GM19023 (cell line): Measurements from ENCODE around the gene MAD1L1.

Source experiments
- ATAC-seq: cut with Tn5 transposase; IDR thresholded peaks from one replicate; pipeline ENCODE4 v1.9.1; 2021; ENCODE audit warnings: mild to moderate bottlenecking, moderate library complexity; ENCODE audit not compliant: unreplicated experiment

Gene MAD1L1

DNA sequence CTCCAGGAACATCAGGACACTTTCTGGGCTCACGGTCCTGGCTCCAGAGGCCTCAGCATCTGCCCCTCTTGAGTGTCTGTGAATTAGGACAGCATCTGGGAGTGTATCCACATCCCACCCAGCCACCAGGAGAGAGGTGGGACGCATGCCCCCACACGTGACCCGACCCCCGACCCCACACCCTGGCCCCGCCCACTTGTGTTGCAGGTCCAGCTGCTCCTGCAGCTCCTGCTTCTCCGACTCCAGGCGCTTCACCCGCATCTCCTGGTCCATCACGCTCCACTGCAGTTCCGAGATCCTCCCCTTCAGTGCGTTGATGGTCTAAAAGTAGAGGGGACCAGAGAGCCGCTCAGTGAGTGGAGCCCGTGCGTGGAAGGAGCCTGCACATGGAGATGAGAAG, 13.6 kb downstream of the MAD1L1 start:
- ATAC-seq: no peak

- ATAC-seq: no peak
Measured at GRCh38 chr7:2218444-2218785, 14.3 kb downstream of the MAD1L1 start.

DNA sequence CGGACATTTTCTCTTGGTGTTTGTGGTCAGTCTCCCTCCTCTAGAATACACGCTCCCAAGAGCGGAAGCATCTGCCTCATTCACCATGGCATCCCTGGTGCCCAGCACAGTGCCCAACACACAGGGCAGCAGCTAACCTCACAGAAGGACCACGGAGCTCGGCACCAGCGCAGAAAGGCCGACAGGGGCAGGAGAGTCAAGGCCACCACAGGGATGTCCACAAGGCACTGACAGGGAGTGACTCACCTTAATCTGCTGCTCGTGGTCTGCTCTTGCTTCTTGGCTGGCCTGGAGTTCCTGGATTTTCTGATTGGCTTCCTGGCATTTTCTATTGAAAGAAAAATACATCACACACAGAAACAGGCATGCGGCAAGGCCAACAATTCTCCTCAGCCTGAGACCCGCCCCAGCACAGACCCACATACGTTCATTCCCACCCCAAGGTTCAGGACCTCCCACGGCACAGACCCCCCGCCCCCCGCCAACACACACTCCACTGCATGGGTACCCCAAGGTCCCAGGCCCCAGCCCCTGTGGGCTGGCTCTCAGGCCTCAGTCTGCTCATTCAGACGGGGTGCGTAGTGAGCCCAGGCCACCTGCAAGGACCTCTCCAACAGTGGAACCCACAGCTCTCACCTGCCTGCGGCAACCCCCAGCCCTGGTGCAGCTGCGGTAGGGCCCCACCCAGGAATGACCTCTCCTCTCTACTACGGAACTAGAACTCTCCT, 14.9 kb downstream of the MAD1L1 start:
- no peak for ATAC-seq

GRCh38 chr7:2217206-2217605, 15.5 kb downstream of the MAD1L1 start:
- no peak for ATAC-seq

- ATAC-seq: no peak
Measured at GRCh38 chr7:2215851-2216250, 16.9 kb downstream of the MAD1L1 start.

DNA sequence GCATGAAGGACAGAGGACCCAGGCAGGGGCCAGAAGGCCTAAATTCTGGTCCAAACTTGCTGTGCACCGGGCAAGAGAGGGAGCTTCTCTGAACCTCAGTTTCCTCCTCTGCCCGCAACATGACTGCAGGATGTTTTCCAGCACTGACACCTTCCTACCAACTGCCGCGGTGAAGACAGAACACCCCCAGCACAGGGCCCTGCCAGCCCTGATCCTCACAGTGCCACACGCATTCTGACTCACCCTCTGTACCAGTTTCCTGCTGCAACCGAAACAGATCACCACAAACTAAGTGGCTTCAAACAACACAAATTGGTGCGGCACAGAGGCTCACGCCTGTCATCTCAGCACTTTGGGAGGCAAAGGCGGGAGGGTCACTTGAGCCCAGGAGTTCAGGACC, 18.1 kb downstream of the MAD1L1 start:
- ATAC-seq: no peak

- no peak for ATAC-seq
Measured at GRCh38 chr7:2213551-2214215, 19.1 kb downstream of the MAD1L1 start.

- no peak for ATAC-seq
Measured at GRCh38 chr7:2212906-2213305, 19.8 kb downstream of the MAD1L1 start.

DNA sequence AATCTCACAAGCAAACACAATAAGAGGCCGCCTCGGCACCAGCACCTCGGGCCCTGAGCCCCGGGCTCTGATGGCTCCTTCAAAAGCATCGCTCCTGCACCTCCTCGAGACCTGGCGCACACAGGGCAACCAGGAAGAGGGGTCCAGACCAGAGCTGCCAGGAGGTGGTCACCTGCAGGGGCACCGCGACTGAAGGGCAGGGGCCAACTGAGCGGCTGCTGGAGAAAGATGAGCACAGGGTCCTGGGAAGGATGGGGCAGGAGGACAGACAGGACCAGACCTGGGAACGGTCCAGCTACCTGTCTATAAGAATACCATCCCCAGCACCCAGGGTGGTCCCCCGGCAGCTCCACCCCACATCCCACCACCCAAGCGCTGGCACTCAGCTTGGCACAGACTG, 20.8 kb downstream of the MAD1L1 start:
- ATAC-seq: no peak

GRCh38 chr7:2211259-2211880, 21.4 kb downstream of the MAD1L1 start:
- ATAC-seq: no peak

- ATAC-seq: no peak
Measured at GRCh38 chr7:2210551-2211258, 22.0 kb downstream of the MAD1L1 start.

- peak; percentile 29 for ATAC-seq
Measured at GRCh38 chr7:2209961-2210323, 22.8 kb downstream of the MAD1L1 start.

GRCh38 chr7:2209146-2209960, 23.4 kb downstream of the MAD1L1 start:
- peak; percentile 76 for ATAC-seq

DNA sequence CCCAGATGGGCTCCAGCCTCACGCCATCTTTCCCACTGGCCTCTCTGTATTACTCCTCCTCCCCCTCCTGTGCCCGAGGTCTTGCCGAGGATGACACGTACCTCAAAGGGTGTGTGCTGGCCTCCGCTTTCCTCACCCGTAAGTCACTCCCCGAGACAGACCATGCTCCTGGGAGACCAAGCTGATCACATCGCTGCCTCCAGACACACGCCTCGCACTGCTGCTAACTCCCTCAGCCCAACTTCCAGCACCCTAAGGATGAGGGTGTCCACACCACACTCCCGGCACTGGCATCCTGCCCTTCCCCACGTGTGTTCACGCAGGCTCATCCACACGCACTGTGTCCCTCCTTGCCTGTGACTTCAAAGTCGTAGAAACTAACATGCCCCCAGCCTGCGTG, 24.0 kb downstream of the MAD1L1 start:
- ATAC-seq: no peak

- no peak for ATAC-seq
Measured at GRCh38 chr7:2205036-2205780, 27.5 kb downstream of the MAD1L1 start.

- ATAC-seq: no peak
Measured at GRCh38 chr7:2204446-2204845, 28.3 kb downstream of the MAD1L1 start.

DNA sequence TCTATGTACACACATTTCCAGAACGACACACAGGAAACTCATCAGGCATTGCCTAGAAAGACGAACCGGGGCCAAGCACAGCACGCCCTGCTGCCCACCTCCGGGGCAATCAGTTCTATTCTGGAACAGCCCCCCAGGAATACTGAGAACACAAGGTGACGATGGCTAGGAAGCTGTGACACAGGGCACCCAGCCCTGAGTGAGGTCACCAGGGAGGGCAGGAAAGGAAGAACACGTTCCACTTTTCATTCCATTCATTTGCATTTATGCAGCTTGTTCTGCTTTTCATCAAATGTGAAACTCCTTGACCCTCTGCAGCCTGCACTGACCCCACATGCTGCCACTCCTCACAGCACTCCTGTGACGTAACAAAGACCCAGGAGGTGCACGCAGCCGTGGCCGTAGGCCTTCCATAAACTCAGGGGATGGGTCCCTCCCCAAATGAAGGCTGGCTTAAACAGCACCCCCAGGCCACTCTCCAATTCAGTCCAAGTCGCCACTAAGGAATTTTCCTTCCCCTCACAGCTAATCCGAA, 28.9 kb downstream of the MAD1L1 start:
- ATAC-seq: no peak

GRCh38 chr7:2202901-2203765, 29.6 kb downstream of the MAD1L1 start:
- no peak for ATAC-seq

DNA sequence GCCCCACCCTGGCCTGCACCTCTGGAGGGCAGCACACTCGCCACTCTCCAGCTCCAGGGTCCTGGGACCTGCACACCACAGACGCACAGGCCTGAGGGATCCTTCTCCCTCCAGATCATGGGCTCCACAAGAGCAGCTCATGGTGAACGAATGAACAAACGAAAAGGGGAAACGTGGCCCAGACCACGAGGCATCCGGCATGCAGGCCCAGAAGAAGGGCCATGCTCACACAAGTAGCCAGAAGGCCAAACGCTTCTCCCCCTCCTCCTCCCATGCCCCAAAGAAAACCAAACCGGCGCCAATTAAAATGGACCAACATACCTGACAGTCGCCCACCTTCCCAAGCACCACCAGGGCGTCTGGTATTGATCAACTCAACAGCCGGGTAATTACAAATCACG, 30.4 kb downstream of the MAD1L1 start:
- ATAC-seq: no peak
